HG02678 (cell line): ENCODE data around the gene MAMSTR.
"Not testable (repeated sequence)": the region's sequence is repeated elsewhere in the genome, so short reads cannot be mapped to it uniquely, and the experiment has no call there.

ENCODE experiments used
- ATAC-seq: cut with Tn5 transposase; IDR thresholded peaks from one replicate; pipeline ENCODE4 v1.9.1; 2021; ENCODE audit warnings: mild to moderate bottlenecking, moderate library complexity; ENCODE audit not compliant: unreplicated experiment

Gene MAMSTR

DNA sequence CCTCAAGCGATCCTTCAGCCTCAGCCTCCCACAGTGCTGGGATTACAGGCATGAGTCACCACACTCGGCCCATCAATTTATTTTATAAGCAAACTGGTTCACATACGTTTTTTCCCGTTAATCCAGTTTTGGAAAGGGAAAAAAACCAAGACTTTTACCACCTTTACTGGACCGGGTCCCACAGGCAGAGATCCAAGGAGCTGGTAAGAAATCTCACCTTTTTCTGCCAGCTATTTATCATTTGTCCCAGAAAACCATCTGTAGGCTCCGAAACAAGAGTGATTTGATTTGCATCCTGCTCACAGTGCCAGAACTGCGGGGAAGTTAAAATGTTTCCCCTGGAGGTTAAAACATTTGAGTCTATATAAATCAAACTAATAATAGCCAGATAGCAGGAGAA is 30.1 kb downstream of the MAMSTR start:
- ATAC-seq: no peak

DNA sequence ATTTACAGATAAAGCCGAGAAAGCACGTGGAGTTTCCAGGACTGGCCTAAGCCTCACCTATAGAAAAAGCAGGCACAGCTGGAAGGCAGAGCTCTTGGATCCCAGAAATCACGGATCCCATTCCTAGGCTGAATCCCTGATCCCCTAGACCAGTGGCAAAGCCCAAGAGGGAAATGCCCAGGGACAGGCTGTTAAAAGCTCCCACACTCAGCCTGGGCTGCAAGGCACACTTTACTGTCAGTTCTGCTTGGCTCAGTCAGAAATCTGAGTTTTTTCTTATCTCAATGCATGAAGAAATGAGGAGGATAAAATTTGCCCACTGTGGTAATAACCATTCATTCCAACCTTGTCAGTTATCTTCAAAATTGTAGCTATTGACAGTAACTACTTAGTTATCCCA is 31.7 kb downstream of the MAMSTR start:
- no peak for ATAC-seq

DNA sequence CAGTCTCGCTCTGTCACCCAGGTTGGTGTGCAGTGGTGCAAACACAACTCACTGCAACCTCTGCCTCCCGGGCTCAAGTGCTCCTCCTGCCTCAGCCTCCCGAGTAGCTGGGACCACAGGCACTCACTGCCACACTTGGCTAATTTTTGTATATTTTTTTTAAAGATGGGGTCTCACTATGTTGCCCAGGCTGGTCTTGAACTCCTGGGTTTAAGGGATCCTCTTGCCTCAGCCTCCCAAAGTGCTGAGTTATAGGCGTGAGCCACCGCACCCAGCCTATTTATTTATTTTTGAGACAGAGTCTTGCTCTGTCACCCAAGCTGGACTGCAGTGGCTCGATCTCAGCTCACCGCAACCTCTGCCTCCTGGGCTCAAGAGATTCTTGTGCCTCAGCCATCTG is 32.9 kb downstream of the MAMSTR start:
- ATAC-seq: not testable (repeated sequence)

DNA sequence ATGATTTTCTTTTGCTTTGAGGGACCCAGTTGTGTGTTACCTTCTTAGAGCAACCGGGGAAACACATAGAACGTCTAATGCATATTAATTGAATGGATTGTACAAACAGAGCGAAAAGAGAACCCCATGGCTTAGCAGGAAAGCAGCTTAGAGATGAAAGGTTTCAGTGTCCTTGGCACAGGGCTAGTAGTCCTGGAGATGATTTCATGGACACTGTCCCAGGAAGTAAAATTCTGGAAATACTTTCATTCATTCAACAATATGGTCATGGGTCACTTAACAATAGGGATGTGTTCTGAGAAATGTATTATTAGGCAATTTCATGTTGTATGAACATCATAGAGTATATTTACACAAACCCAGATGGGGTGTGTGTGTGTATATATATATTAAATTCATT is 33.4 kb downstream of the MAMSTR start:
- no peak for ATAC-seq

DNA sequence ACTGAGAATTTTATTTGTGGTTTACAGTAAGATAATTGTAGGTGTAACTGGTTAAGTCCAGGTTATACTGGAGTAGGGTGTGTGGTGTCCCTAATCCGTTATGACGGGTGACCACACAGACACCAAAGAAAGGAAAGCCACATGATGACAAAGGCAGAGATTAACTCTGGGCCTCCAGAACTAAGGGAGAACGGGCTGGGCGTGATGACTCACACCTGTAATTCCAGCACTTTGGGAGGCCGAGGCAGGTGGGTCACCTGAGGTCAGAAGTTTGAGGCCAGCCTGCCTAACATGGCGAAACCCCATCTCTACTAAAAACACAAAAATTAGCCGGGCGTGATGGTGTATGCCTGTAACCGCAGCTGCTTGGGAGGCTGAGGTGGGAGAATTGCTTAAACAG is 33.9 kb downstream of the MAMSTR start:
- ATAC-seq: no peak

DNA sequence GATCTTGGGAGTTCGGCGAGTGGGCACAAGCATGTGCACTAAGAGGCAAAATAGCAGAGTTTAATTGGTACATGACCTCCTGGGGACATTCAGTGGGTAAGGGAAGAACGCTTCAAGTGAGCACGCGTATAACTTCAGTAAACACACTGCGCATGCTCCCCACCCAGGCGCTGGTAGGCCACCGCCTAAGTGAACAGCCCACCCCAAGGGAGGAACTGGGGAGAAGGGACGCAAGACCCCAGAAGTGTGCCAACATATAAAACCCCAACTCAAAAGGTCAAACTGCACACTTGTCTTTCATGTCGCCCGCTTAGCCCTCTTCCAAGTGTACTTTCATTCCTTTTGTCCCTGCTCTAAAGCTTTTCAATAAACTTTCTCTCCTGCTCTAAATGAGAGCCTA is 36.2 kb downstream of the MAMSTR start:
- no peak for ATAC-seq

DNA sequence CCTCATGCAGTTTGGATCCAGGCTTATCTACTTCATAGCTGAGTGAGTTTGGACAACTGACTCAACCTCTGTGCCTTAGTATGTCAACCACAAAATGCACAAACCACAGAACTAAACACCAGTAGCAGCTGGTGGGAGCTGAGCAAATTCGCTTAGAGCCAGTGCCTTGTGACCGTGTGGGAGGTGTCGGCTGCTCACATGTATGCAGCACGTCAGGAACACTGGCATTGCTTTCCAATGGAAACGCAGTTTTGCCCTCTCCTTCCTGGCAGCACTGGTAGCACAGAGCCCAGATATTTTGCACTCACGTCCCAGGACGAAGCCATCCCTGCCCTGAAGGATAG is 38.4 kb downstream of the MAMSTR start:
- no peak for ATAC-seq

DNA sequence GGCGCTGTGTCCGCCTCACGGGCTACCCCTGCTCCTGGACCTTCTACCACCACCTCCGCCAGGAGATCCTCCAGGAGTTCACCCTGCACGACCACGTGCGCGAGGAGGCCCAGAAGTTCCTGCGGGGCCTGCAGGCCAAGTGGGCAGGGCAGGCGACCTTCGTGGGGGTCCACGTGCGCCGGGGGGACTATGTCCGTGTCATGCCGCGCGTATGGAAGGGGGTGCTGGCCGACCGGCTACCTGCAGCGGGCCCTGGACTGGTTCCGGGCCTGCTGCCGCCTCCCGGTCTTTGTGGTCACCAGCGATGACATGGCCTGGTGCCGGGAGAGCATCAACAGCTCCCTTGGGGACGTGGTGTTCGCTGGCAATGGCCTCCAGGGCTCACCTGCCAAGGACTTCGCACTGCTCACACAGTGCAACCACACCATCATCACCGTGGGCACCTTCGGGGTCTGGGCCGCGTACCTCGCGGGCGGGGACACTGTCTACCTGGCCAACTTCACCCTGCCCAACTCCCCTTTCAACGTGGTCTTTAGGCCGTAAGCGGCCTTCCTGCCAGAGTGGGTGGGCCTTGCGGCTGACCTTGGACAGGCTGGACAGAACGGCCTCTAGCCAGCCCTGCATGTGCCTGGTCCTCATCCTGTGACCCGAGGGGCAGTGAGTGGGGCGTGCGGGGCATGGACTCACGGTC is 38.9 kb downstream of the MAMSTR start:
- no peak for ATAC-seq

DNA sequence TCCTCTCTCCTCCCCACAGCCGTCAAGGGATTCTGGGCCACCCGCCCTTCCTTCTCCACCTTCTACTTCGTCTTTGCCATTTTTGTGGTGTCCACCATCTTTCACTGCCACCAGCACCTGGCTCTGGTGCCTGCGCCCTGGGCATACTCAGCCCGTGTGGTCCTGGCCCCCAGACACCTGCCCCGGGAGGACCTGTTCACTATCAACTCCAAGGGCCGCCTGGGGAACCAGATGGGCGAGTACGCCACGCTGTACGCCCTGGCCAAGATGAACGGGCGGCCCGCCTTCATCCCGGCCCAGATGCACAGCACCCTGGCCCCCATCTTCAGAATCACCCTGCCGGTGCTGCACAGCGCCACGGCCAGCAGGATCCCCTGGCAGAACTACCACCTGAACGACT is 39.5 kb downstream of the MAMSTR start:
- ATAC-seq: not testable (repeated sequence)

DNA sequence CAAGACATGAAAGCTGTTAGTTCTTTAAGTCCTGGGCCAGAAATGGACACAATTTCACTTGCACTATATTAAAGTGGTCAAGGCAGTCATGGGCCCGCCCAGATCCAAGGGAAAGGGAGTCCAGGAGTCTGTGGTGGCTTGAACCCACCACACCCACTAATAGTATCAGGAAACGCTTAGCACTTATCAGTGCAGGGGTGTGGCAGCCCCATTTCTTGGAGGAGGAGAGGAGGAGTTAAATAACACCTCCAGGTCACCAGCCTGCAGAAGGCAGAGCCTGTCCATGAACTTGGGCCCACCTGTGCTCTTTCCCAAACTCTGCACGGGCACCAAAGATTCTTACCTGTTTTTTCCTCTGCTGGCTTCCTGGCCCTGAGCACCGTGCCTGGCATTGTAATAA is 41.3 kb downstream of the MAMSTR start:
- ATAC-seq: no peak

DNA sequence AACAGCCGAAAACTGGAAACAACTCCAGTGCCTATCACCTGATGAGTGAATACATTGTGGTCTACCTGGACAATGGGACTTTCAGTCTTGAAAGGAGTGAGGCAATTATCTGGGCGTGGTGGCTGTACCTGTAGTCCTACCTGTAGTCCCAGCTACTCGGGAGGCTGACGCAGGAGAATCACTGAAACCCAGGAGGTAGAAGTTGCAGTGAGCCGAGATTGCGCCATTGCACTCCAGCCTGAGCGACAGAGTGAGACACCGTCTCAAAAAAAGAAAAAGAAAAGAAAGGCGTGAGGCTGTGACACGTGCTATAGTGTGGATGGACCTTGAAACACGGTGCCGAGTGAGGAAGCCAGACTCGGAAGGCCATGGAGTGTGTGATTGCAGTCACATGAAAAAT is 42.6 kb downstream of the MAMSTR start:
- ATAC-seq: no peak

DNA sequence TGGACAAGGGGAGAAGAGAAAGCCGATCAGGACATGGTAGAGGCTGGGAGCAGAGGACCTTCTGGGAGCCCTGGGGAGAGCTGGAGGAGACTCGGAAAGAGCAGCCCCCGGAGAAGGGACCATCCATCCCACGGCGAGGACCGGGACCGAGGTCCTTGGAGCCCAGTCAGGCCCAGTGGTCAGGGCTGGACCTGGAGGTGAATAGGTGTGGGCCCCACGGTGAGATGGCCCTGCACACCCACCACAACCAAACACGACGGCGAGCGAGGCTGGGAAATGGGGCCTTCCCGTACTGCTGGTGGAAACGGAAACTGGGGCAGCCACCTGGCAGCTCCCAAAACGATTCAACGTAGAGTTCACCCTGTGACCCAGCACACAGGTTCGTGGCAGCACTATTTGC is 43.0 kb downstream of the MAMSTR start:
- ATAC-seq: no peak

DNA sequence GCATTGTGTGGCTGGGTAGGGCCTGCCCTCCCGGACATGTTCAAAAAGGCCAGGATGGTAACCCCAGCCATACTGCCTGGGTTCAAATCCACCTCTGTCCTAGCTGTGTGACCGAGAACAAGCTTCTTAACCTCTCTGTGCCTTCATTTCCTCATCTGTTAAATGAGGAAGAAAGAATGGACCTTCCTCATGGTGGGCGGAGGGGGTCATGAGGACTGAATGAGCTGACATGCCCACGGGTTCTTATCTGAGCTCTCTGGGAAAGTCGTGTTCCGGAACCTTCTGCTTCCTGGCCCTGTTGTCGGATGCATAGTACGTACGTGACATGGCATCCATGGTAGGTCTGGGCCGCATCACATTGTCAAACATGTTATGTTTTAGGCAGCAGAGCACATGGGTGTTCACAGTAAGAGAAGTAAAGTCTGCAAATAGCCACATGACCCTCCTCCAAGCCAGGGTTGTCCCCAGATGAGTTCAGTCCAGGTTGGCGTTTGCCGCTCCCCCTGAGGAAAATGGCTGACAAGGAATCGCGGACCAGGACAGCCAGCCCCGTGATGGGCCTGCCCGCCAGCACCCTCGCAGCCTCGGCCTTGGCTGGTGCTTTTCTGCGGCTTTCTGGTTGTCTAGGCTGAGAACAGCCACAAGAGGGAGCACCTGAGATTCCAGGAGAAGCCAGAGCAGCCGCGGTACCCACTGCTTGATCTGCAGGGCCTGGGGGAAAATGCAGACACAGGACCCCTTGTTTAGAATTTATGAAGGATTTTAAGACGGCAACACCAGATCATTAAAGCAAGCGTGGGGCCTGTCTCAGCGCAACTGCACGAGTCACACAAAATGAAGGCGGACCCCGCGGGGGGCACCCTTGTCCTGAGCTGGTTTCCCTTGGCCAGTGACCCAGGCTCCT is 44.4 kb downstream of the MAMSTR start:
- no peak for ATAC-seq

DNA sequence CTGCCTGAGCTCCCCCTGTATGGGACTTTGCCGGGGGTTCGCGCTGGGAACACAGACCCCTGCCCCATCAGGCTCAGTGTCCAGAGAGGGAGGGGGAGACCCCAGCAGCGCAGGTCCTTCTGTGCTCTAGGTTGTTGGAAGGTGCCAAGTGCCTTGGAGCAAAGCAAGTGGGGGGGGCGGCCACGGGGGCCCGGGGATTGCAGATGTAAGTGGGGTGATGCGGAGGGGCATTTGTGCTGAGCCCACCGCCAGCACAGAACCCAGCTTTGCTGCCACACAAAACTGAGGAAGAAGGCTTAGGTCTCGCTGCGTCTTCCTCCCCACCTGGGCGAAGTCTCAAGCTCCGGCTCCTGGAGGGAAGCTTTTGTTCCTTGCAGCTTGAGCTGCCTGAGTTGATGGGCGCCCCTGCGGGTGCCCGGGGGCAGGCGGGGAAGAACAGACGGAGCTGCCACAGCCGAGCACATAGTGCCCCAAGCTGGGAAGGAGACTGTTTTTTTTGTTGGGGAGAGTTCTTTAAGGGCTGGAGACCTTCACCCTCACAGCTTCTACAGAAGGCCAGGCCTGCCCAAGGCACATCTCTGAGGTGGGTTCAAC is 45.2 kb downstream of the MAMSTR start:
- ATAC-seq: no peak

DNA sequence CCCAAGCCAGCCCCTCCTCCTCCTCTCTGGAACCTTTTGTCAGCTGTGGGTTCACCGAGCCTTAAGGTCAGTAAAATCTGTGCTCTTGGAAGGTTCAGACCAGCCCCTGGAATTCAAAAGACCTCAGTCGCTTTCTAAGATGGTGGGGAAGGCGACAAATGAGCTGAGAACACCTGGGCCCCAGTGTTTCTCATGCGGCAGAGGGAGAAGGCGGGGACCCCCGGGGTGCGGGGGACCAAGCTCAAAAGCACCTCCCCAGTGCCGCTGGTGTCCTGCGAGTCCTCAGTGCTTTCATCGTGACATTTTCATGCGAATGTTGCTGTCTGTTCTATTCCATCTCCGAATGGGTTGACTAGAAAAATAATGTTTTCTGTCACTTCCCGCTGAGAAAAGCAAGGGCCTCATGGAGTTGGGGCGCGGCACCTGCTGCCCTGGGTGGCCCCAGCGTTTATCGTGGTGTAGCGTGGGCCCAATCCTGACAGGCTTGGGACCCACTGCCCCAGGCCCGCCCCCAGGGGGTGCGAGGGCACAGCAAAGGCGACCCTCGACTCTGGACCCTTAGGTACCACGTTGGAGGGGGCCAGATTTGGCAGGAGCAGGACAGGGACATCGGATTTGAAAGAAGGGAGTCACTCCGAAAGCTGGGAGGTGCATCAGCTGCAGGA is 46.0 kb downstream of the MAMSTR start:
- no peak for ATAC-seq

DNA sequence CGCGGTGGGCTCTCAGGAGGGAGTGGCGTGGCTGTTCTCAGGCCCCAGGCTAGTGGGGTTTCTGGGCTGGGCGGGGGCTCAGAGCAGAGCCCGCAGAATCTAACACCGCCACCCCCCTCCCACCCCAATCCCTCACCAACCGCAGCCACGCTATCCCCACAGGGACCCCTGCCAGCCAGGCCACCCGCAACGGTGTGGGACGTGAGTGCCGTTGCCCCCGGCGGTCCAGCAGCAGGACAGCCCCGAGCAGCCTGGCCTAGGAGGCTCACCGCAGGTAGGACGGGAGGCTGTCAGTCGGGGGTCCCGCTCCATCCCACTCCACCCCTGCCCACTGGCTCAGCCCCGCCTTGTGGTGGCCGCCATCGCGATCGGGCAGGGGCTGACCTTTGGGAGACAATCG is 46.5 kb downstream of the MAMSTR start, which contains the start of gene NTN5:
TSS of gene NTN5 (minus strand) at position 24 of the 400 bp plus-strand sequence. CDS start 2,031 bp downstream, outside the sequence.
- ATAC-seq: no peak

DNA sequence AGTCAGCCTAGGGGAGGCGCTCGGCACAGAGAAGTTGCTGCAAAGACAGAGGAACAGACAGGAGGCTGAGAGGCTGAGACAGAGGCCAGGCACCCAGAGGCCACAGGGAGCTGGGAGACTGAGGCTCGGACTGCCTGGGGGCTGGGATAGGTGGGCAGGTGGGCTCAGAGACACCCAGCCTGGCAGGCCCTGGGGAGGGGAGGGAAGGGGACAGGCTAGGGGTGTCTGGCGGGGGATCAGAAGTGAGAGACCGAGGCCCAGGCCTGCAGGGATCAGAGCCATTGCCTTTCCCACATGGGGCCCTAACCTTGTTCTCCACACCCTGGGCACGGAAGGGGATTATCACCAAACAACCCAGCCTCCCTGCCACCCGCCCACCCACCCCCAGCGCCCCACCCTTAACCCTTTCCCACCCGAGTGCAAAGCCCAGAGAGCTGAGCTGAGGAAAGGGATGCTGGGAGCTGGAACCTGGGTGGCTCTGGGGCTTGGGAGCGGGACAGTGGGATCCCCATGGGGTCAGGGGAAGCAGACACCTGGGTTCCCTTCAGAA is 48.0 kb downstream of the MAMSTR start:
- ATAC-seq: no peak

DNA sequence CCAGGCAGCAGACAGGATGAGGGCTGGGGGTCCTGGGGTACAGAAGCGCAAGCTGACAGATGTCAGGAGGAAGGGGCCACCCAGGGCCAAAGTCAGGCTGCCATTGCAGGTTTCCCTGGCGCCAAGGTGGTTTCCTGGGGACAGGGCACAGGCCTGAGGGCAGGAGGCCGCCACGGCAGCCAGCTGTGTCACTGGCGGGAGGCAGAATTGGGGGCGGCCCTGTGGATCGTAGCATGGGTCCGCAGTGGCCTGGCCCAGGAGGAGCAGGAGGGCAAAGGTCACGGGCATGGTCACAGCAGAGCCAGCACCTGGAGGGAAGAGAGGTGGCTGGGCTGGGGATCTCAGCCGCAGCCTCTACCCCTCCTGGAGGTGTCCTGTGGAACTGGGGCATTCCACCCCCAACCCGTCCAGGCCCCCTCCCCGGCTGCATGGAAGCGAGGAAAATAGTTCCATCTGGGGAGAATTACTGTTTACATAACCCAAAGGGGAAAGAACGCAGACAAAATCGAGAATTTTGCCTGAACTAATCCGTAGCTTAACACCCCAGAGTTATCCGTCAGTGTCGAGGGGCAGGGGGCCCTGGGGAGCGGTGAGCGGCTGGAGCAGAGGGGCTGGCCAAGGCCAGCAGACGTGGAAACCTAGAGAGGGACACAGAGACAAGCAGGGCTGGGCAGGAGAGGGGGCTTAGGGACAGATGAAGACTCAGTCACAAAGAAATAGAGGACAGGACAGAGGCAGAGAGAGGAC is 48.7 kb downstream of the MAMSTR start:
- no peak for ATAC-seq

DNA sequence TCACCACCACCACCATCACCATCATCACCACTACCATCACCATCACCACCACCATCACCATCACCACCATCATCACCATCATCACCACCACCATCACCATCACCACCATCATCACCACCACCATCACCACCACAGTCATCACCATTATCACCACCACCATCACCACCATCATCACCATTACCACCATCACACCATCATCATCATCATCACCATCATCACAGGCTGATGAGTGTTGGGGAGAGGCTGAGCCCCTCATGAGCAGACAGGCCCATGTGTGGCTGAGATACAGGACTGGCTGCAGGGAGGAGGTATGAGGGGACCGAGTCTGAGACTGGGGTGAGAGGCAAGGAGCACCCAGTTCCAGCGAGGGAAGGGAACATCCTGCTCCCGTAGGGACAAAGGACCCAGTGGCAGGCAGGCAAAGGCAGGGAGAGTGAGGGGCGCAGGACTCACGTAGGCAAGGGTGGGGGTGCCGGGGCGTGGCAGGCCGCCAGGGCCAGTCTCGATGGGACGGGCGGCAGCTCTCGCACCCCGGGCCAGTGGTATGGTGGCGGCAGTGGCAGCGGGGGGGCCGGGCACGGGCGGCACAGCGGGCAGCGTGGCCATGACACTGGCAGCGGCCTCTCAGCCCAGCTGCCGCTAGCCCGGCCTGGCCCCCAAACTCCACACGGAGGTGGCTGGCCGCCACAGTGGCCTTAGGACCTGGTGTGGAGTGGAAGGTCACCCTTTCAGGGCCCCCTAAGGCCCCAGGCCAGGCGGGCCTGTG is 49.4 kb downstream of the MAMSTR start:
- no peak for ATAC-seq

DNA sequence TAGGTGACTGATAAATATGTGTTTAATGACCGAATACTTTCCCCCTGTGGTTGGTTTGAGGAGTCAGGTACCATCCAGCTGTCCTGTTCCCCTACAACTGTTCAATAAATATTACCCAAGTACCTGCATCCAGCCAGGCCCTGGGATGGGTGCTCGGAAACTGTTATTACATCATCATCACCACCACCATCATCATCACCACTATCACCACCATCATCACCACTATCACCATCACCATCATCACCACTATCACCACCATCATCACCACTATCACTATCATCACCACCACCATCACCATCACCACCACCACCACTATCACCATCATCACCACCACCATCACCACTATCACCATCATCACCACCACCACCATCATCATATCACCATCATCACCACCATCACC is 50.8 kb downstream of the MAMSTR start:
- ATAC-seq: no peak
